ENCODE results near the gene ENDOU.

ENDOU gene

DNA sequence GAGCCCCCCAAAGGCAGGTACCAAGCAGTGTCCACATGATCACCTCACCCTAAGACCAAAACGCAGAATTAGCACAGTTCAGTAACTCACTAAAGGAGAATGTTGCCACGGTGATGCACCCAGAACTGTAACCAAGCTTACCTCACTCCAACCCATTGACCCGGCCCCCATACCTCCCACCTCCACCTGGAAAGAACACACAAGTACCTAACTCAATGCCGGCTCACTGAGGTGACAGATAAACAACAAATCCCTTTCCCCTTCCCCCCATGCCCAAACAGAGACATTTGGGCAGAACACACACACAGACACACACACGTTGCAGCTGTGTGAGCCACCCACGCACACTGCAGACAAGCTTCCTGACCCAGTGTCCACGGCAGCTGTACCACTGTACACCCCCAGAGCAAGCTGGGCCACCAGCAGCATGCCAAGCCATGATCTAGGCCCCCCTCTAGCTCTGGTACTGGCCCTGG is 32.1 kb upstream of the ENDOU start:
- no peak for ATAC-seq

GRCh38 chr12:47755655-47756562 is 30.6 kb upstream of the ENDOU start:
- peak; percentile 71 to 74 for ATAC-seq

DNA sequence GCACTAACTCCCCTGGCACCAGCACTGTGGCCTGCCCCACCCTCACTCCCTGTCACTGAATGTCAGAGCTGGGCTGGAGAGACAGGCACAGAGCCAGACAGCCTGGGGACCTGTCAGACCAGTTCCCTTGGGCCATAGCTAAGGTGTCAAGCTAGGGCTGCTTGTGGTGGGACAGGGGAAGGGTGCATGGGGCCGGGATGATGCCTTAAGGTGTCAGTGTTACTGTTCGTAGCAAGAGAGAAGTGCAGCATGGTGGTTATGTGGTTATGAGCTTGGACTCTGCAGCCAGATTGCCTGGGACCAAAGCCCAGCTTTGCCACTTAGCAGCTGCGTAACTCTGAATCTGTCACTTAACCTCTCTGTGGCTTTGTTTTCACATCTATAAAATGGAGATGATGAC is 29.6 kb upstream of the ENDOU start:
- ATAC-seq: no peak

DNA sequence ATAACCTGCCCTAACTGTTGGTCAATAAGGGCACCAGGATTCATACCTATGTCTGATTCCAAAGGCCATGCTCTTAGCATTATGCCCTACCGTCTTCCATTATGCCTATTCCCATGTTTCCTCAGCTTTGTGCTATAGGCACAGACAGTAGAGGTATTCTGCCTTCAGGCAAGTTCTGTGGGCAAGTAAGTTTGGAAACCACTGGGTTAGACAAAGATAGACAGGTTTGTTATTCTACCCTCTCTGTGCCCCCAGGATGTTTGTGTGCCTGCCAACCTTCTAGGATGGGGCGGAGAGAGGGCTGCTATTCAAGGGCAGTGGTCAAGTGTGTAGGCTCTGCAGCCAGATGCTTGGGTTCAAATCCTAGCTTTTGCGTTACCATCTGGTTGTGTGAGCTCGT is 28.8 kb upstream of the ENDOU start:
- no peak for ATAC-seq

DNA sequence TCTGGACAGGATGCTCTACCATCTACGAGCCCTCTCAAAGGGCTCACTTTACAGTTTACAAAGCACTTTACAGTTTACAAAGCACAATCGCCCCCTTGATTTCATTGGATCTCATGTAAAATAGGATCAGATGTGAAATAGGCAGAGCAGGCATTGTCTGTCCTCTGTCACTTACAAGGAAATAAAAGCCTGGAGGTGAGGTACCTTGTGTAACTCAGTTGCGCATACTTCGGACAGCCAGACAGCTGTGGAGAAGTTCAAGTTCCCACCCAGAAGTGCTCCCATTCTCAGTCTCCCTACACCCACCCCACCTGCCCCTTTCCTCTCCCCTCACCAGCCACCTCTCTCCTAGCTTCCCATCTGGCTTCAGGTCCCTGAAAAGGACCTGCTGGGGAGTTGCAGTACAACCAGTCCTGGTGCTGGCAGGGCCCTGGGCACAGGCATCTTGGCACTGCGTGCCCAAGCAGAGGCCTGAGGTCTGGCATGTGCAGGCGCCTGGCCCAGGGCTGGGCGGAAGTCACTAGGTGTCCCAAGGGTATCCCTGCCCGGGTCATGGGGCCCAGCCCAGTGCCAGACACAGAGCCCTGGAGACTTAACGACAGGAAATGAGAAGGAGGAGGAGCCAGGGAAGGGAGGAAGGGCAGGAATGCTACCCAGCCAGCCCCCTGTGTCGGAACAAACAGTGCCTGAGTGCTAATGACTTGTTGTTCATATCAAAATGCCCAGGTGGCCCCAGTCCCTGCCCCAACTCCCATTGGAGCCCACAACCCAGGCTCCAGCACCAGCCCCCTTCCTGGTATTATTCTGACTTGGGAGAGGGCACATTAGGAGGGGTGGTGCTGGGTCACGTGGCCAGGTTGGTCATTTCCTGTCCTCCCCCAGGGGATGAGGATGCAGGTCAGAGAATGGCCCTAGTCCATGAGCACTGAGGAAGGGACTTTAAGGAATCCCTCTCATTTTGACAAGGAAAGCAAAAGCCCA is 28.0 kb upstream of the ENDOU start:
- no peak for ATAC-seq

GRCh38 chr12:47752552-47752951 is 27.3 kb upstream of the ENDOU start:
- no peak for ATAC-seq

DNA sequence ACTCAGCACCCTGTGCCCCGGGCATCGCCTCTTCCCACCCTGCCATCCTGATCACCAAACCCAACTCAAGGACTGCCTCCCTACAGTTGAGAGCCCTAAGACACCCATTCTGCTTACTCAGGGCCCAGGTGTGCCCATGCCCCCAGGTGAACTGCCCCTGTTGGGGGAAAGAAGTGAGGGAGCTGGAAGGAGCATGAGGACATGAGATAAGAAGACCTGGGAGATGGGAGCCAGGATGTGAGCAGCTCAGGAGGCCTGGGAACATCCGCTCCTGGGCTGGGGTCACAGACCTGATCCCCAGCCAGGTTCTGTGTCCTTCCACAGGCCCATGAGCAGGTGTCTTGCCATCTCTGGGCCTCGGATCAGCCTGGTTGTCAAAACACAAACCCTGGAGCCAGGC is 26.8 kb upstream of the ENDOU start:
- no peak for ATAC-seq

DNA sequence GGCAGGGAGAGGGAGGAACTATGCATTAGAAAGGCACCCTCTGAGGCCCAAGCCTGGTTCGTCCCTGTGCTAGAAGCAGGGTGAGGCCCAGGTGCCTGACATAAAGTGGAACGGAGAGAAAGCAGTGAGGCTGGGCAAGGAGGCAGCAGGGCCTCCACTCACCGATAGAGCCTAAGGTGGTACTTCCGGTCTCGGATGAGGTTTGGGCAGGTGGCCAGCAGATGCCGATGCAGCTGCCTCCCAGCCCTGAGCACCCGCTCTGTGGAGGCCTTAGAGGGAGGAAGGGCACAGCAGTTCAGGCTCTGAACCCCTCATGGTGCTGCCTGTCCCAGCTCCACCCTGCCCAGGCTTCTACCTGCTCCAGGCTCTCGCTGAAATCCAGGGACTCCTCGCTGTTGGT is 26.3 kb upstream of the ENDOU start:
- ATAC-seq: no peak

DNA sequence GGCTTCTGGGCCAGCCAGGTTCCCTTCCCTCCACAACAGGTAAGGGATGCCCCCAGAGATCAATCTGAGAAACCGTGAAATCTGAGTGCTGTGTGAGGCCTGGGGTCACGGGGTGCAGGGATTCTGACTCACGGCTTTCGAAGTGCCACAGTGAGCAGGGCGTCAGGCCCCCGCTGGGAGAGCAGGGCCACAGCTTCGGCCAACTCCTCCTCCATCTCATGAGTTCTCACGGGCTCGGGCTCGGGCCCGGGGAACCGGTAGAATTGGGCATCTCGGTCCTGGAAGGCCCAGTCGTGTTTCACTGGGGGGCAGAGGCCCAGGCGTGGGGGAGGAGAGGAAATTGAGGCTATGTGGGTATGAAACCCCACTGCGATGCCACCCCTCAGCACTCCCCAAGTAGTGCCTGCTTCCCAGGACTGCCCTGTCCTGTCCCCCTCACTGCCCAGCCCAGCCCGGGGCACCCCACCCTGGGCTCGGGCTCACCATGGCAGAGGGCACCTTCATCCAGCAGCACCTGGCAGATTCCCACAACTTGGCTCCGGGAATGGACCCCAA is 25.7 kb upstream of the ENDOU start:
- no peak for ATAC-seq

- no peak for ATAC-seq
Measured at GRCh38 chr12:47750229-47750798, 25.0 kb upstream of the ENDOU start.

GRCh38 chr12:47748899-47749298 is 23.6 kb upstream of the ENDOU start:
- no peak for ATAC-seq

GRCh38 chr12:47748507-47748828 is 23.2 kb upstream of the ENDOU start:
- no peak for ATAC-seq

DNA sequence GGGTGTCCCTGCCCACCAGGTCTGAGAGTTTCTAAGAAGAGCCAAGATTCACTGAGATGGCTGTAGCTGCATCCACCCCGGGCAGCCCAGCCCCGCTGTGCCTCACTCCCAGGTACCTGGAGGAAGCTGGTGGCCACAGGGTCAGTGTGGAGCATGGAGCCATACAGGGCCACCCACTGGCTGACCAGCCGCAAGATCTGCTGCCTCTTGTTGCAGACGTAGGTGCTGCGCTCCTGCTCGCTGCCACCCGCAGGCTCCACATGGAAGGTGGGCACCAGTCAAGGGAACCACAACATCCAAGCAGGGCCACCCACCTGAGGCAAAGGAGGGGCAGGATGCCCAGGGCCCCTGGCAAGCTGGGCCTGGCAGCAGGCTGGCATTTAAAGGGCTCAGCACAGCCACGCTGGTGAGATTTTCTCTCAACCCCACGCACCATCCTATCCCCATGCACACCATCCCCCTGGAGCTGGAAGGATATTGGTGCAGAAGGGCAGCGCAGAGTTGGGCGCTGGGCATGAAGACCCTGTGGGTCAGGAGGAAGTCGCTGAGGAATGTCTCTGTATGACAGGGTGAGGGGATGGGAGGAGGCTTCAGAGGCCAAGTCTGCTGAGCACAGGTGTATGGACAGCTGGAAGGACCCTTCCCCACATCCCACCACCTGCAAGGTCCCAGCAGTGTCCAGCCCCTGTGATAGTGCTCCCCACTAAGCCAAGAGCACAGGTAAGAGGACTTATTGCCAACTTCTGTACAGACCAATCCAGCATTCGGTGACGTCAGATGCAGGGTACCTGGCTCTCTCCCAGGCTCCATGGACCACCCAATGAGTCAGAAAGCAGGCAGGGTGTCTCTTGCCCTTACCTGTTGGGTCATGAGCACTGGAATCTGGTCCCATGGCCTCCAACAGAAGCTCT is 22.6 kb upstream of the ENDOU start:
- ATAC-seq: no peak

DNA sequence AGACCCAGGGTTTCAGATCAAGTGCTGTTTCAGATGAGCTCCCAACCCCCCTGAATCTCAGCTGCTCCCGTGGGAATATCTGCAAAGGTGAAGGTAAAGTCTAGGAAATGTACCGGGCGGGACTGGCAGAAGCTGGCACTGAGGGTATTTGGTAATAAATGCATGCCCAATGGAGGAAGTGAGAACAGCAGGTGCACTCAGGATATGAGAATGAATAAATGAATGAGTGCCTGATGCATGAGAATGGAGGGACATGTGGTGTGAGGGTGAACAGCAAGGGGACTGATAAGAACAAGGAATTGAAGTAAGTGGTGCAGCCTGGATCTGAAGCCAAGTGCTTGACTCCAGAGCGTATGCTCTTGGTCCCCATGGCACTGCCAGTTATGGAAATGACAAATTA is 21.8 kb upstream of the ENDOU start:
- ATAC-seq: no peak

DNA sequence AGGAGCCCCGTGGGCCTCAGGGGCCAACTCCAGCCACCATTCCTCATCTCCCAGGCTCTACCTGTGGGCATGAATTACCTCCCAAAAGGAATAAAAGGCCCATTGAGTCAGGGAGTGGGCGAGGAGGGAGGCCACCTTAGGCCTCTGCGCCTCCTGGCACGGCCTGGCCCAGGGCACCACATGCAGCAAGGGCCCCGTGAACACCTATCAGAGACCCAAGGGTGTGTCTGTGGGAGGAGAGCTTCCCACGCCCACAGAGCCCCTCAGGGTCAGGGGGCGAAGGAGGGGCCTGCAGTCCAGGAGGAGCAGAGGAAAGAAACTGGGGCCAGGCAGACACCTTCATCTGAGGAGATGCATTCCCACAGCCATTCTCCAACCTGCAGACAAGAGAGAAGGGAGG is 21.2 kb upstream of the ENDOU start:
- no peak for ATAC-seq

- ATAC-seq: no peak
Measured at GRCh38 chr12:47746073-47746472, 20.8 kb upstream of the ENDOU start.

- no peak for ATAC-seq
Measured at GRCh38 chr12:47745485-47746041, 20.3 kb upstream of the ENDOU start.

DNA sequence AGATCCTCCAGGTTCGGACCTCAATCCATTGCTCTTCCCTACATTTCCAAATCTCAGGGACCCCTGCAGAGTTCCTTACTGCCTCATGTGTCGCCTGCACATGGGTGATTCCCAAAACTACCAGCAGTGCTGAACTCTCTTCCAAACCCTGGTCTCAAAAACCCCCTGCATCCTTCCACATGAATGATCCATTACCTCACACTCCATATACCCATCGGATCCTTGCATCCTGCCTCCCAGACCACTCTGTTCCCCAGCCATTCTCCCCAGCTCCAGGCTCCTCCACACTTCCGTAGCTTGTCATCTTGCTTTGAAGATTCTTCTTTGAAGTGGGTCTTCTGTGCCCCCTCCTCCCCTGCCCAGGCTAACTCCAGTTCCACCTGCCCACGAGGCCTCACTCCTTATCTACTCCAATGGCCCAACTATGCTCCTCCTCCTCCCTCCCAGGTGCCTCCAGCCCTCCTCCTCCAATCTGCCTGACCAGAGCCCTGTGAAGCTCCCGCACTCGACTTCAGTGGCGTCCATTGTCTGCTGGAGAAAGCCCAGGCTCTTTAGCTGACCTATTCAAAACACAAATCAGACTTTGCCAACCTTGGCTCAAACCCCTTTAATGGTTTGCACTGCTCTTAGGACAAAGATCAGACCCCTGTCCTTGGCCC is 19.6 kb upstream of the ENDOU start:
- no peak for ATAC-seq

GRCh38 chr12:47744005-47744651 is 18.8 kb upstream of the ENDOU start:
- ATAC-seq: peak in 1 of 2 donors; percentile 50

GRCh38 chr12:47743311-47743860 is 18.1 kb upstream of the ENDOU start:
- no peak for ATAC-seq
